GM12801 (cell line): ENCODE results near the gene MYCL.

Source experiments
- CTCF ChIP-seq: IDR thresholded peaks from one replicate; pipeline ENCODE4 v1.5.1; 2011; ENCODE audit warnings: control low read depth; ENCODE audit not compliant: insufficient read length; ENCODE audit errors: extremely low read depth

MYCL gene

GRCh38 chr1:39915499-39916129 is 13.9 kb upstream of the MYCL start:
- no peak for TF ChIP-seq CTCF

GRCh38 chr1:39910263-39910662 is 8.5 kb upstream of the MYCL start:
- no peak for TF ChIP-seq CTCF

GRCh38 chr1:39908534-39908933 is 6.8 kb upstream of the MYCL start:
- TF ChIP-seq CTCF, result no peak

- no peak for TF ChIP-seq CTCF
Measured at GRCh38 chr1:39907528-39908453, 6.1 kb upstream of the MYCL start.

GRCh38 chr1:39905172-39905571 is 3.5 kb upstream of the MYCL start:
- no peak for TF ChIP-seq CTCF

- no peak for TF ChIP-seq CTCF
Measured at GRCh38 chr1:39902460-39902807, 717 bp upstream of the MYCL start.

GRCh38 chr1:39901464-39901713 is 328 bp downstream of the MYCL start:
- no peak for TF ChIP-seq CTCF
